HG03103 (cell line): Measurements from ENCODE around the gene SCD5.

Experiments
- ATAC-seq: cut with Tn5 transposase; IDR thresholded peaks from one replicate; pipeline ENCODE4 v1.9.1; 2021; ENCODE audit warnings: low read depth; ENCODE audit not compliant: unreplicated experiment

The SCD5 gene

GRCh38 chr4:82774711-82775171 lies 23.9 kb downstream of the SCD5 start:
- no peak for ATAC-seq

DNA sequence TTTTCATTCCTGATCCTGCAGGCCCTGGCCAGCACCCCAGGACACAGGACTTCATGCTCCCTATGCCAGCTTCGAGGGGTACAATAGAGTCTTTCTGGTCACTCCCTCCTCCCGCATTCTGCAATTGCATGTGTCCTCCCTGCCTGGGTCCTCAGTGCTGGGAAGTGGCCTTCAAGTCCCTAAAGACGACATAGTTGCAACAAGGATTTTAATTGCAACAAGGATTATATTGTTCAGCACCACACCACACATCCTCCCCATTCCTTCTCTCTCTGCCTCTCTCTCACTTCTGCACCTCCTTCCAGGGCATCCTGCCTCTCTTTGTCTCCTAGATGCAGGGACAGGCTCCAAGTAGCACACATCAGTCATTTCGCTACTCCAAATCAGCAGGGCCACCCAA lies 25.5 kb downstream of the SCD5 start:
- no peak for ATAC-seq

- ATAC-seq, result no peak
Observed at GRCh38 chr4:82770607-82771006, 28.0 kb downstream of the SCD5 start.

DNA sequence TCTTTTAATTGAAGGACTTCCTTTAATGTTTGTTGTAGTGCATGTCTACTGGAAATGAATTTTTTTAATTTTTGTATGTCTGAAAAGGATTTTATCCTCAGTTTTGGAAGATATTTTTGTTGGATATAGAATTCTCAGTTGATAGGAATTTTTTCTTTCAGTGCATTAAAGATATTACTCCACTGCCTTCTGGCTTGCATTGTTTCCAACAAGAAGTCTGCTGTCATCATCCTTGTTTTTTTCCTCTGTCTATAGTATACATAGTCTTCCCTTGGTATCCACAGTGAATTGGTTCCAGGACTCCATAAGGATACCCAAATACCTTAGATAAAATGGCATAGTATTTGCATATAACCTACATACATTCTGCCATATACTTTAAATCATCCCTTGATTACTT lies 33.5 kb downstream of the SCD5 start:
- ATAC-seq, result no peak

- no peak for ATAC-seq
Observed at GRCh38 chr4:82761229-82761628, 37.4 kb downstream of the SCD5 start.

DNA sequence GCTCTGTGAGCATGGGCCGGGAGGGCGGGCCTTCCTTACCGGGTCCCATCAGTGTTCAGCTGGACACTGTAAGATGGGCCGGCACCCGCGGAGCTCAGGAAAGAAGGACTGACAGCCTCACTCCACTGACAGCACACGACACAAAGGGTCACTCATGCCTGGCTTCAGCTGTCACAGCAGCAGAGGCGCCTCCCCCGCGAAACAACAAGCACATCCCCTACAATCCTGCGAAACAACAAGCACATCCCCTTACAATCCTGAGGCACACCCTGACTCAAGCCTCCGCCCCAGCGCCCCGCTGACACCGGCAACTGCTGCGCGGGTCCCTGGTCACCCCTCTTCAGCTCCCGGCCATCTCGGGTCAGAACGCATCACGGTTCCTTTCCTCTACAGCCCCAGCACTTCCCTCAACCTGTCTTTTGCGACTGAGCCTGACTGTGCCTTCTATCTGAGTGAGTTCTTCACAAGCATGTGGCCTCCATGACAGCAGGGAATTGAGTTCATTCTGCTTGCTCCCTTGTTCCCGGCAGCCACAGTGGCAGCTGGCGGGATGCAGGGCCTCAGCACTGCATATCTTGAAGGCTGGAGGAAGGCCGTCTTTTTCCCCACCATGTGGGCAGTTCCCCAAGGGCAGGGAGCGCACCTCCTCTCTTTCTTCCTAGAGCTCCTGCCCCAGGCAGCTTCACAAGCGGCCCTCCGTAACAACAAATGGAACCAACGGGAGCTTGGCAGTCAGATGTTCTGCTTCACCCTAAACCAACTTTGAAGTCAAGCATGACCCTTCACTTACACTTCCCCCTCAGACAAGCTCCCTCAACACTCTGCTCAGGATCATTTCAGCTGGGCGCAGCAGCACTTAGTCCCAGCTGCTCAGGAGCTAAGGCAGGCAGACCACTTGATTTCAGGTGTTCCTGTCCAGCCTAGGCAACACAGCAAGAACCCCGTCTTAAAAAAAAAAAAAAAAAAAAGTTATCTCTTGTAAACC lies 39.6 kb downstream of the SCD5 start:
- no peak for ATAC-seq

GRCh38 chr4:82756061-82756460 lies 42.5 kb downstream of the SCD5 start:
- ATAC-seq, result no peak

- no peak for ATAC-seq
Observed at GRCh38 chr4:82755650-82756049, 42.9 kb downstream of the SCD5 start.

- no peak for ATAC-seq
Observed at GRCh38 chr4:82754513-82755165, 44.0 kb downstream of the SCD5 start.

GRCh38 chr4:82753725-82754410 lies 44.7 kb downstream of the SCD5 start:
- ATAC-seq, result no peak

- ATAC-seq, result no peak
Observed at GRCh38 chr4:82753238-82753637, 45.4 kb downstream of the SCD5 start.

DNA sequence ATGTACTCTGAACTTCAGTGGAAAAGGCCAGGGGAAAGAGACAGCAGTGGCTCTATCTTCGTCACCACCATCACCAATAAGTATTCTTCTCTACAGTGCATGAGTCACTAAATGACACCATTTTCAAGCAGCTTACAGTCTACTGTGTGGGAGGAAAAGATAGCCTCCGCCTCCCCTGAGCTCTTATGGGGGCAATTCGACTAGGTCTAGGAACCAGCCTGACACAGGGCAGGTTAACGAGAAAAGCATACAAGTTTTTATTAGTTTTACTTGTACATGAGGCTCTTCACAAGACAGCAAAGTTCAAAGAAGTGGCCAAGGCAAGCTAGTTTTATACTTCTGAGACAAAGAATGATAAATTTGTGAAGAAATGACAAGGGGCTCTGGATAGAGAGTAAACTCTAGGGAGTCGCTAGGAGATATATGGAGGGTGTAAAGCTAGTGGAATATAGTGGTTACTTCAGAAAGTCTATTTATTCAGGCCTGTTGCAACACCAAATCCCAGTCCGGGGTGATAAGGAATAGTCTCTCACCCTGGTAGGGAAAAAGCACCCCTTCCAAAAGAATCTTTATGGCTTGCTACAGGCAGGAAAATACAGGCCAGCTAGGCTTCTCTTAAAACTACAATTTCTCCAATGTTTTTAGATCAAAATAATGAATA lies 49.7 kb downstream of the SCD5 start:
- ATAC-seq, result no peak

DNA sequence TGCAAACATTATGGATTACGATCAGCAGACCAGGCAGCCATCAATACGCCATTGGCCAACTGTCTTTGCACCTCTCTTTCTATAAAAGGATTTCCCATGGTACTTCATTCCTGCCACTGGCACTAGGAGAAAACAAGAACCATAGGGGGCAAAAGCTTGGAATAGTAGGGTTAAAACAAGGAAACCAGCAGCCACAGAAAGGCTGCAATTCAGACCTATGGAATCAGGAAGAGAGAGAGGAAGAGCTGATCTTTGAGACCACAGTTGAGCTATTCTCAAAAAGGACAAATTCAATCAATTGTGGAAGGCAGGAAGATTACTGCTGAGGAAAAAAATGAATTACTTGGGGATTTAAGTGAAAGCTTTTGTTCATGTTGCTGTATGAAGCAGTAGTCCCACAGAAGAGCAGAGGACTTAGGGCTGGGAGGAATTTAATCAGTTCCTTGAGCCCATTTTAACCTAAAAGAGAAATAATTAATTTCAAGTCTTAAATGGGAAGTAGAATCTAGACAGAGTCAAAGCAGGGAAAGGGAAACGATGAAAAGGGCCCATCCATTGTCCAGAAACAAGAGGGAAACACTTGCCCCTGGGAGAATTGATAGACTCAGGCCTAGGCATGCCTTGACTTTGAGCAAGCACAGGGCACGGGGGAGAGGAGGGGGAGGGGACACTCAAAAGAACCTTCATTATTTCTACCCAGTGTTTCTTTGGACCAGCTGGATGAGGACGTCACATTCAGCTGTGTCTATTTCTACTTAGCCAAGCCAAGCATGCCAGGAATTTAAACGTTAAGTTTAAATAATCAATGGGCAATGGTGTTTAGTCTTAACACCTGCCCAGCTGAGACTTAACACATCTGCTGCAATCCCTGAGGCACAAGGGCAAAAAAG lies 50.7 kb downstream of the SCD5 start:
- no peak for ATAC-seq

DNA sequence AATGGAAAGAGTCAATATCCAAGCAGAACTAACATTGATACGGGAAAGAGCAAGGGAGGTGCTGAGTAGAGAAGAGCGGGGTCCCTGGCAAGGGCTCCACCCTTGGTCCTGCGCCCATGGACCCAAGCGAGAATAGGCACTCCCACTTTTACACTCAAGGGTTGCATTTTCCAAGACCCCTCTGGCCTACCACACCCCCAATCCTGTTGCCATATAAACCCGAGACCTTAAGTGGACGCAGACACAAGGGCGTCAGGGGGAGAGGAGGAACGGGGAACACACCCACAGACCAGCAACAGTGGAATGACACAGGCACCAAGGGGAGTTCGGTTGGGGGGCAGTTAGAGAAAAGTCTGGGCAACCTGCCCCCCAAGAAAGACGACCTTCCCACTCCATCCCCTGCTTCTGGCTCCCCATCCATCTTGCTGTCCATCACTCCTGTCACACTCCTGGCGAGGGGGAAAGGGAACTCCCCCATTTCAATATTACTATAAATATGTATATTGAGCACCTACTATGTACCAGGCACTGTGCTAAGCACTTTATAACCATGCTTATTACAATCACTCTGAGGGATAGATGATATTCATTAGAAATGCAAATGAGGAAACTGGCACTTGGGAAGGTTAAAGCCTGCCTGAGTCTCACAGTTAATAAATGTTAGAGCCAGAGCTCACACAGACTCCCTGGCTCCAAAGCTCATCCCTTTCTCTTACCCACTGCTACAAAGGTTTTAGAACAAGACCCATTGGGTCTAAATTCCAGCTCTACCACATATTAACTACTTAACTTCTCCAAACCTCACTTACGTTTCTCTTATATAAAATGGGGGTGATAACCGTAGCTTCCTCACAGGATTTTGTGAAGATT lies 51.7 kb downstream of the SCD5 start:
- no peak for ATAC-seq

- ATAC-seq, result no peak
Observed at GRCh38 chr4:82745173-82745842, 53.3 kb downstream of the SCD5 start.

GRCh38 chr4:82744284-82744968 lies 54.2 kb downstream of the SCD5 start:
- ATAC-seq, result no peak

GRCh38 chr4:82741188-82741587 lies 57.4 kb downstream of the SCD5 start:
- no peak for ATAC-seq
